Caco-2 (cell line): ENCODE results near the gene NPPC. TPM values are rescaled to one million over a fixed set of nuclear protein-coding genes. Genes with fewer than 3 reads are reported as not detected.
"Not testable (repeated sequence)": the region's sequence is repeated elsewhere in the genome, so short reads cannot be mapped to it uniquely, and the experiment has no call there.

Source experiments
- BruUV-seq: library from RNA; stranded (reverse); fragments of 400-500 nt; replicated peaks from 2 replicates; lab custom pipeline; 2021; lab: Mats Ljungman, UMichigan
- CTCF ChIA-PET: fragments of 300-600 bp; sonication (Branson Sonifier 250); formaldehyde crosslinking; loops from one replicate; lab custom pipeline; 2022; ENCODE audit warnings: antibody characterized with exemption; lab: Charles Lee
- POLR2A ChIA-PET: fragments of 300-600 bp; sonication (Branson Sonifier 250); formaldehyde crosslinking; loops from one replicate; lab custom pipeline; 2022; ENCODE audit warnings: antibody characterized with exemption; lab: Charles Lee
- DNase-seq, 2 experiments: peaks; one replicate each; pipeline versions ENCODE4 v3.0.0 to v3.0.0-alpha.2; 2020 to 2022
- H3K27me3 ChIP-seq: replicated peaks from 2 replicates; pipeline ENCODE4 v1.6.0; 2011; ENCODE audit warnings: low read length; ENCODE audit not compliant: control insufficient read depth, insufficient read depth
- H3K36me3 ChIP-seq: 2 replicates; pipeline ENCODE4 v1.5.1; 2011; ENCODE audit warnings: low read length; ENCODE audit not compliant: control insufficient read depth, insufficient read depth
- H3K4me1 ChIP-seq: fragments of 250-450 bp; sonication (Bioruptor Pico); 2 replicates; pipeline ENCODE4 v1.5.1; 2020; ENCODE audit warnings: mild to moderate bottlenecking
- H3K4me3 ChIP-seq: 2 replicates; pipeline ENCODE4 v1.5.1; 2011; ENCODE audit warnings: low read depth, mild to moderate bottlenecking, control low read depth, low read length
- H3K9me3 ChIP-seq: fragments of 250-450 bp; sonication (Bioruptor Pico); 2 replicates; pipeline ENCODE4 v1.5.1; 2020; ENCODE audit warnings: mild to moderate bottlenecking, moderate library complexity
- H3K27ac Mint-ChIP-seq: one replicate; pipeline ENCODE4 v1.8.0; 2022; ENCODE audit warnings: mixed read lengths; ENCODE audit not compliant: unreplicated experiment
- H3K27me3 Mint-ChIP-seq: one replicate; pipeline ENCODE4 v1.8.0; 2022; ENCODE audit warnings: mixed read lengths; ENCODE audit not compliant: insufficient read depth, unreplicated experiment
- H3K36me3 Mint-ChIP-seq: one replicate; pipeline ENCODE4 v1.8.0; 2022; ENCODE audit warnings: mild to moderate bottlenecking, mixed read lengths; ENCODE audit not compliant: insufficient read depth, unreplicated experiment
- H3K4me1 Mint-ChIP-seq: one replicate; pipeline ENCODE4 v1.8.0; 2022; ENCODE audit warnings: low read depth, mixed read lengths; ENCODE audit not compliant: unreplicated experiment
- H3K4me3 Mint-ChIP-seq: one replicate; pipeline ENCODE4 v1.8.0; 2022; ENCODE audit warnings: mild to moderate bottlenecking, moderate library complexity, mixed read lengths; ENCODE audit not compliant: unreplicated experiment
- H3K9me3 Mint-ChIP-seq: one replicate; pipeline ENCODE4 v1.8.0; 2022; ENCODE audit warnings: mixed read lengths; ENCODE audit not compliant: unreplicated experiment
- intact Hi-C: fragments of 100-400 bp; cut with micrococcal nuclease; formaldehyde crosslinking; loops from one replicate; pipeline ENCODE4 v1.10.0; 2022; ENCODE audit not compliant: unreplicated experiment
- total RNA-seq: library from RNA; stranded (reverse); gene quantifications from 2 replicates; pipeline ENCODE4 v1.2.3, GENCODE V29; 2022
- TF ChIP-seq, protein P1 (sequence below), 2 experiments: fragments of 200-600 bp in 1 of 2; IDR thresholded peaks; 1 replicate in 1 of 2; 2 replicates in 1 of 2; pipeline versions ENCODE4 v1.5.1 to v1.8.0; 2011 to 2022; ENCODE audit warnings: antibody characterized with exemption in 1 of 2, control low read depth in 1 of 2, inconsistent platforms in 1 of 2, low read depth in 1 of 2, low read length in 1 of 2, mild to moderate bottlenecking in 1 of 2, moderate library complexity in 1 of 2; ENCODE audit not compliant: insufficient read depth in 1 of 2, severe bottlenecking in 1 of 2, unreplicated experiment in 1 of 2

Gene NPPC
- total RNA-seq, 1 experiment from 2014 or later = not detected

DNA sequence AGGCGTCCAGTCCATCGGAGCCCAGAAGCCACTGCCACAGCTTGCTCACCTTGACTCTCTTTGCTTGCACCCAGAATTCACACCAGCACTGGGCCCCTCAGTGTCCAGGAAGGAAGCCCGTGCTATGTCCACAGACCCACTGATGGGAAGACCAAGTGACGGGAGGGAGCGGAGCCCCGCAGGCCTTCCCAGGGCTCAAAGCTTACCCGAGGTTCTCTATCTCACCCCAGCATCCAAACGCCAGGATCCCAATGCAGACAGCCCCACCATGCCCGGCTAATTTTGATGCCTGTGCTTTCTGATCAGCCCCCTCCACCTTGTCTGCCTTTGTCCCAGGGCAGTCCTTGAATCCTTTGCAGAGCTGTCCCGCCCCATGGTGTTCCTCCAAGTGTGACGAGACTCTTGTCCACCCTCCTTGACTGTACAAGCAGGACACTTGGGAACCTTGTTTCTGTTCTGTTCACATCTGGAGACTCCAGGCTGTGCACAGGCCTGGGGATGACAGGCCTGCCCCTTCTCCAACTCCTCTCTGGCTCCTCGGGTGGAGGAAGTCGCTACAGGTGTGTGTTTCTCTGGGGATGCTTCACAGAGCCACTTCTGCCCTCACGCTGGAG lies 12.0 kb downstream of the NPPC start:
- intact Hi-C loops = no loop called here
- Histone ChIP-seq H3K4me3 (no peak overlapping the region), H3K36me3 (no peaks in the 10 kb centered on the region), H3K4me1 (no peaks in the 10 kb centered on the region), H3K9me3 (no peaks in the 10 kb centered on the region), H3K27me3 (no peaks in the 10 kb centered on the region)
- ChIA-PET CTCF (no interaction called here), POLR2A (no interaction called here)
- TF ChIP-seq, protein P1, sequence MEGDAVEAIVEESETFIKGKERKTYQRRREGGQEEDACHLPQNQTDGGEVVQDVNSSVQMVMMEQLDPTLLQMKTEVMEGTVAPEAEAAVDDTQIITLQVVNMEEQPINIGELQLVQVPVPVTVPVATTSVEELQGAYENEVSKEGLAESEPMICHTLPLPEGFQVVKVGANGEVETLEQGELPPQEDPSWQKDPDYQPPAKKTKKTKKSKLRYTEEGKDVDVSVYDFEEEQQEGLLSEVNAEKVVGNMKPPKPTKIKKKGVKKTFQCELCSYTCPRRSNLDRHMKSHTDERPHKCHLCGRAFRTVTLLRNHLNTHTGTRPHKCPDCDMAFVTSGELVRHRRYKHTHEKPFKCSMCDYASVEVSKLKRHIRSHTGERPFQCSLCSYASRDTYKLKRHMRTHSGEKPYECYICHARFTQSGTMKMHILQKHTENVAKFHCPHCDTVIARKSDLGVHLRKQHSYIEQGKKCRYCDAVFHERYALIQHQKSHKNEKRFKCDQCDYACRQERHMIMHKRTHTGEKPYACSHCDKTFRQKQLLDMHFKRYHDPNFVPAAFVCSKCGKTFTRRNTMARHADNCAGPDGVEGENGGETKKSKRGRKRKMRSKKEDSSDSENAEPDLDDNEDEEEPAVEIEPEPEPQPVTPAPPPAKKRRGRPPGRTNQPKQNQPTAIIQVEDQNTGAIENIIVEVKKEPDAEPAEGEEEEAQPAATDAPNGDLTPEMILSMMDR (IDR thresholded peaks at IDR 0.05; ENCODE audit: insufficient read depth in 1 of 2, low read depth in 1 of 2, low read length in 1 of 2, severe bottlenecking in 1 of 2, unreplicated experiment in 1 of 2) = no peak
- DNase-seq = no peak
- Mint-ChIP-seq H3K4me3 (no peak overlapping the region), H3K27me3 (no peaks in the 10 kb centered on the region), H3K4me1 (no peaks in the 10 kb centered on the region), H3K9me3 (no peaks in the 10 kb centered on the region), H3K36me3 (no peaks in the 10 kb centered on the region), H3K27ac (no peak overlapping the region)
- BruUV-seq = no TSS peak

DNA sequence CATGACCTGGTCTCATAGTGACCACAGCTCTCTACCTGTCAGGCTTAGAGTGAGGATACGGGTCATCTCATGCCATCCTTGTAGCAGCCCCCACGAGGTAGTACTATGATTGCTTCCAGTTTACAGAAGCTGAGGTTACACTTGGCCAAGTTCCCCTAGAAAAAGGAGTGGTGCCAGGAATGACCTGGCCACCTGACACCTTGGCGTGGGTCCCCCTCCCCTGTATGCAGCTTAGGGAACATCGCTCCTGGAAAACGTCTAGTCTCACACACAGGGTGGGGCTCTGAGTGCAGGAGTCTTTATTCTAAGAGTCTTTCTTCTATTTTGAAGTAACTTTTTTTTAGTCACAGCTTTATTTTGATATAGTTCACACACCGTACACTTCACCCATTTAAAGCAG lies 14.8 kb downstream of the NPPC start:
- Mint-ChIP-seq H3K27ac (no peak overlapping the region), H3K9me3 (no peaks in the 10 kb centered on the region), H3K4me1 (no peaks in the 10 kb centered on the region), H3K4me3 (no peak overlapping the region), H3K27me3 (no peaks in the 10 kb centered on the region), H3K36me3 (no peaks in the 10 kb centered on the region)
- ChIA-PET CTCF (interaction anchor here (0.6 to 0.7 kb wide), 2 partner anchors 22 to 375 kb away, joined by 4 to 6 read pairs; no protein-coding TSS in a partner anchor), POLR2A (no interaction called here)
- intact Hi-C loops = no loop called here
- H3K36me3 ChIP-seq = no peaks in the 10 kb centered on the region
- H3K4me1 ChIP-seq = no peaks in the 10 kb centered on the region
- H3K27me3 ChIP-seq = no peaks in the 10 kb centered on the region
- no peak overlapping the region for H3K4me3 ChIP-seq
- DNase-seq = no peak
- no peaks in the 10 kb centered on the region for H3K9me3 ChIP-seq
- BruUV-seq = no TSS peak
- TF ChIP-seq, protein P1 (IDR thresholded peaks at IDR 0.05; ENCODE audit: insufficient read depth in 1 of 2, low read depth in 1 of 2, low read length in 1 of 2, severe bottlenecking in 1 of 2, unreplicated experiment in 1 of 2) = no peak

DNA sequence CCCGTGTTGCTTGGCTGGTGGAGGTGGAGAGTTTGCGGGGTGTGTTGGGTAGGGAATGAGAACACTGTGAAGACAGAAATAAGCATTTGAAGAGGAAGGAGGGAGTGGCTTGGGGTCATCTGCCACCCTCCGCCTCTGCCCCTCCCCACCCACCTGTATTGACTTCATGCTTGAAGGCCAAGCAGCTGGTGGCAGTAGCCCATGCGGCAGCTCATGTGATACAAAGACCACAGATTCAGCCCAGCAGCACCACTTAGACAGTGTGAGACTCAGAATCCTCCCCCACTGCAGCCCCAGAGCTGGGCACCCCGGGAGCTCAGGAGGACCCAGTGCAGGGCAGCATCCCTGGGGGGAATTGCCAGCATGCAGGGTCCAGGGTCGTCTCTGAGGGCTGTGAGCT lies 15.4 kb downstream of the NPPC start:
- H3K27ac Mint-ChIP-seq = no peak overlapping the region
- H3K4me1 ChIP-seq = no peaks in the 10 kb centered on the region
- no peaks in the 10 kb centered on the region for H3K27me3 Mint-ChIP-seq
- H3K9me3 ChIP-seq = no peaks in the 10 kb centered on the region
- intact Hi-C loops = no loop called here
- H3K4me1 Mint-ChIP-seq = no peaks in the 10 kb centered on the region
- TF ChIP-seq, protein P1 (IDR thresholded peaks at IDR 0.05; ENCODE audit: insufficient read depth in 1 of 2, low read depth in 1 of 2, low read length in 1 of 2, severe bottlenecking in 1 of 2, unreplicated experiment in 1 of 2) = no peak
- no peak for DNase-seq
- H3K4me3 ChIP-seq = no peak overlapping the region
- H3K36me3 Mint-ChIP-seq = no peaks in the 10 kb centered on the region
- BruUV-seq = no TSS peak
- H3K4me3 Mint-ChIP-seq = no peak overlapping the region
- H3K36me3 ChIP-seq = no peaks in the 10 kb centered on the region
- ChIA-PET POLR2A (no interaction called here), CTCF (no interaction called here)
- H3K27me3 ChIP-seq = no peaks in the 10 kb centered on the region
- H3K9me3 Mint-ChIP-seq = no peaks in the 10 kb centered on the region

DNA sequence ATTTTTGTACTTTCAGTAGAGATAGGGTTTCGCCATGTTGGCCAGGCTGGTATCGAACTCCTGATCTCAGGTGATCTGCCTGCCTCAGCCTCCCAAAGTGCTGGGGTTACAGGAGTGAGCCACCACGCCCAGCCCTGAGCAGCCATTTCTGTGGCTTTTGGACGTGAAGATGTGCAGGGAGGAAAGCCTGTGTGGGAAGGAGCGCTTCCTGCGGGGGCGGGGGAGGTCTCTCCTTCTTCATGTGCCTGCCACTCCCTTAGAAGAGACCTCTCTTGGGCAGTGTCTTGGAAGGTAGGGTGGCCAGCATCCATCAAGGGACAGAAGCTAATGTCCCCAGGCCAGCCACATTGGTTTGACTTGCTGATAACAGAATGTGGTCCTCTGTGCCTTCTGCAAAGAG lies 16.0 kb downstream of the NPPC start:
- intact Hi-C loops, H3K36me3 ChIP-seq, DNase-seq, H3K27me3 ChIP-seq, H3K27me3 Mint-ChIP-seq, H3K36me3 Mint-ChIP-seq, H3K4me3 Mint-ChIP-seq, H3K27ac Mint-ChIP-seq, H3K4me3 ChIP-seq, BruUV-seq, CTCF ChIA-PET, H3K4me1 Mint-ChIP-seq, H3K9me3 ChIP-seq, POLR2A ChIA-PET, H3K4me1 ChIP-seq, H3K9me3 Mint-ChIP-seq: not testable (repeated sequence)
